GOT3 (cell line): Measurements from ENCODE around the gene CTR9.
"Not testable (repeated sequence)": the region's sequence is repeated elsewhere in the genome, so short reads cannot be mapped to it uniquely, and the experiment has no call there.

Experiments
- DNase-seq: peaks from one replicate; lab custom pipeline; 2025; ENCODE audit warnings: mixed read lengths; lab: John Stamatoyannopoulos, UW

The CTR9 gene

GRCh38 chr11:10822491-10822890, 71.4 kb downstream of the CTR9 start:
- DNase-seq = not testable (repeated sequence)

- DNase-seq = no peak
These were observed 72.1 kb downstream of the CTR9 start for GRCh38 chr11:10823152-10823579.

- no peak for DNase-seq
These were observed 73.8 kb downstream of the CTR9 start for GRCh38 chr11:10824888-10825287.

- DNase-seq = no peak
These were observed 77.4 kb downstream of the CTR9 start for GRCh38 chr11:10828402-10828801.

- DNase-seq = no peak
These were observed 78.1 kb downstream of the CTR9 start for GRCh38 chr11:10829139-10829538.
